Prostate gland (tissue), 2 donors: ENCODE data around the gene TMEM158. TPM values are rescaled to one million over a fixed set of nuclear protein-coding genes. Genes with fewer than 3 reads are reported as not detected.

ENCODE experiments used
- DNase-seq: peaks from one replicate; pipeline ENCODE4 v3.0.0-alpha.2; 2019; ENCODE audit warnings: low spot score
- H3K27ac ChIP-seq, 2 donors: fragments of 200-600 bp; sonication (generic); 2 replicates each; pipeline ENCODE4 v1.5.1; 2017 to 2019
- H3K27me3 ChIP-seq: fragments of 200-600 bp; sonication (generic); replicated peaks from 2 replicates; pipeline ENCODE4 v1.5.1; 2019; ENCODE audit not compliant: insufficient read depth
- H3K36me3 ChIP-seq, 2 donors: fragments of 200-600 bp; sonication (generic); 1 replicate in 1 of 2; 2 replicates in 1 of 2; pipeline versions ENCODE4 v1.5.1 to v1.8.1; 2017 to 2019
- H3K4me1 ChIP-seq: fragments of 200-600 bp; sonication (generic); replicated peaks from 2 replicates; pipeline ENCODE4 v1.5.1; 2019
- H3K4me3 ChIP-seq, 2 donors: fragments of 200-600 bp; sonication (generic); 2 replicates each; pipeline ENCODE4 v1.5.1; 2017 to 2019
- H3K9me3 ChIP-seq: fragments of 200-600 bp; sonication (generic); 2 replicates; pipeline ENCODE4 v1.5.1; 2017
- POLR2A ChIP-seq: fragments of 450-650 bp; IDR thresholded peaks from one replicate; pipeline ENCODE4 v1.6.1; 2016; ENCODE audit warnings: antibody characterized with exemption, mild to moderate bottlenecking
- POLR2AphosphoS5 ChIP-seq: sonication (generic); formaldehyde crosslinking; IDR thresholded peaks from one replicate; pipeline ENCODE4 v1.6.1; 2017; ENCODE audit warnings: antibody characterized with exemption
- WGBS: methylation state at CpG from one replicate; pipeline ENCODE4 v1.1.5; 2018; 5-methylcytosine and 5-hydroxymethylcytosine counted together
- intact Hi-C: fragments of 100-400 bp; cut with DNase I; formaldehyde crosslinking; loops from one replicate; pipeline ENCODE4 v1.14.2; 2022
- total RNA-seq, 2 donors: library from RNA; depleted of rRNA; stranded (reverse); fragments of >200 nt; gene quantifications; one replicate each; pipeline ENCODE4 v1.1.0, GENCODE V29; 2016
- TF ChIP-seq, protein P1 (sequence below), 4 experiments: fragments of 200-600 bp in 2 of 4; fragments of 450-650 bp in 2 of 4; sonication (generic) in 2 of 4; IDR thresholded peaks; 1 replicate in 3 of 4; 2 replicates in 1 of 4; pipeline ENCODE4 v1.5.1; 2016 to 2019; ENCODE audit warnings: antibody characterized with exemption in 4 of 4, mild to moderate bottlenecking in 2 of 4, moderate library complexity in 2 of 4

TMEM158 gene
- total RNA-seq, 2 donors from 2014 or later, result 3.6 to 20.8 TPM

DNA sequence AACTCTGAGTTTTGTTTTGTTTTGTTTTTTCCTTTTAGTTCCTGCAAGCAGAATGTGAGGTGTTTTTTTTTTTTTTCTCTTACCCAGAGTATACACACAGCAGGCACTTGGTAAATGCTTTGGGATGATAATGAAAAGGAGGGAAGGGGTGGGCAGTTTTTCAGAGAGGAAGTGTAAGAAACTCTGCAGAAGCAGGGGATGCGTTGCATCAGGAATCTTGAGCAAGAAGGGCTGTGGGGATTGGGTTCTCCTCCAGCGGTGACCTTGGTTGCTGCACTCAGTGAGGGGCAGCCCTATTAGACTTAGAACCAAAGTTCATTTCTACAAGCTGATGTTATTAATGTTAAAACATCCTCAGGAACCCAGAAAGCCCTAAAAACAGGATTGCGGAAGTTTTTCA lies 32.2 kb upstream of the TMEM158 start:
- H3K36me3 ChIP-seq, result no peaks in the 10 kb centered on the region

DNA sequence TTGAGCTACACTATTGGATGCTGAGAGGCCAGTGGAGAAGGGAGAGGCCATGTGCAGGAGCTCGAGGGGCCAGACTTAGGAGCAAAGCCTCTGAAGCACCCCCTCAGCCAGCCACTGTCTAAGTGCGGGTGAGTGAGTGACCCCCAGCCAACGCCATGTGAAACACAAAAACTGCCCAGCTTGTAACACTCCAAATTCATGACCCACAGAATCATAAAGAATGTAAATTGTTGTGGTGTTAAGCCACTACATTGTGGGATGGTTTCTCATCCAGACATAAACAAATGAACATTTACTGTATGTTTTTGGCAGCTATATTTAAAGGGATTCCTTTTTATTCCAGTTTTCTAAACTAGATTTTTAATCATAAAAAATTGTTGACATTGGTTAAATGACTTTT lies 27.2 kb upstream of the TMEM158 start:
- 93% methylated on average over 3 of the region's 3 CpGs for WGBS
- no peak for DNase-seq

More for the DNA sequence above, 32.2 kb upstream of the TMEM158 start:
- intact Hi-C loops, result no loop called here
- TF ChIP-seq, protein P1, sequence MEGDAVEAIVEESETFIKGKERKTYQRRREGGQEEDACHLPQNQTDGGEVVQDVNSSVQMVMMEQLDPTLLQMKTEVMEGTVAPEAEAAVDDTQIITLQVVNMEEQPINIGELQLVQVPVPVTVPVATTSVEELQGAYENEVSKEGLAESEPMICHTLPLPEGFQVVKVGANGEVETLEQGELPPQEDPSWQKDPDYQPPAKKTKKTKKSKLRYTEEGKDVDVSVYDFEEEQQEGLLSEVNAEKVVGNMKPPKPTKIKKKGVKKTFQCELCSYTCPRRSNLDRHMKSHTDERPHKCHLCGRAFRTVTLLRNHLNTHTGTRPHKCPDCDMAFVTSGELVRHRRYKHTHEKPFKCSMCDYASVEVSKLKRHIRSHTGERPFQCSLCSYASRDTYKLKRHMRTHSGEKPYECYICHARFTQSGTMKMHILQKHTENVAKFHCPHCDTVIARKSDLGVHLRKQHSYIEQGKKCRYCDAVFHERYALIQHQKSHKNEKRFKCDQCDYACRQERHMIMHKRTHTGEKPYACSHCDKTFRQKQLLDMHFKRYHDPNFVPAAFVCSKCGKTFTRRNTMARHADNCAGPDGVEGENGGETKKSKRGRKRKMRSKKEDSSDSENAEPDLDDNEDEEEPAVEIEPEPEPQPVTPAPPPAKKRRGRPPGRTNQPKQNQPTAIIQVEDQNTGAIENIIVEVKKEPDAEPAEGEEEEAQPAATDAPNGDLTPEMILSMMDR (IDR thresholded peaks at IDR 0.05), result no peak
- TF ChIP-seq POLR2A, result no peak
- no peak for TF ChIP-seq POLR2AphosphoS5
- WGBS, result 84% methylated on average over 3 of the region's 3 CpGs
- H3K4me3 ChIP-seq, result no peak overlapping the region
- no peaks in the 10 kb centered on the region for H3K27me3 ChIP-seq
- no peak overlapping the region for H3K27ac ChIP-seq
- DNase-seq, result no peak
- no peaks in the 10 kb centered on the region for H3K9me3 ChIP-seq
- H3K4me1 ChIP-seq, result no peaks in the 10 kb centered on the region

DNA sequence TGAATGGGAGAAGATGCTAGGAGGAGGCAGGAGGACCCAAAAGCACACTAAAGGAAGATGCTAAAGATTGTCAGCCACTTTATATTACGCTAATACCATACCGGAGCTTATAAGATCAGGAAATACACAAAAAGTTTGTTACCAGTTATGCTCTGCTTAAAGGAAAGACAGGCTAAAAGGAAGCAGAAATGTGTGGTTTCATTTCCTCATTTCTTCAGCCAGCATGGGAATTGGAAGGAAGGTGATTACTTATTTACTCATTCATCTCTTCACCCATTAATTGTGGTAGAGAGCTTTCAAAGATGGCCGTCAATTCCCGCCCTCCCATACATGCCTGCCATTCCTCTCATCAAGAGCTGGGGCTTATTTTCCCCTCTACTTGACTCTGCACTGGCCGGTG lies 26.7 kb upstream of the TMEM158 start:
- Histone ChIP-seq H3K4me3 (no peak overlapping the region), H3K9me3 (no peaks in the 10 kb centered on the region), H3K27ac (no peak overlapping the region), H3K36me3 (no peaks in the 10 kb centered on the region), H3K27me3 (no peaks in the 10 kb centered on the region), H3K4me1 (no peaks in the 10 kb centered on the region)
- DNase-seq, result no peak
- 89% methylated on average over 5 of the region's 5 CpGs for WGBS
- no peak for TF ChIP-seq POLR2AphosphoS5
- TF ChIP-seq POLR2A, result no peak
- TF ChIP-seq, protein P1 (IDR thresholded peaks at IDR 0.05), result no peak
- intact Hi-C loops, result no loop called here

More for the DNA sequence above, 27.2 kb upstream of the TMEM158 start:
- H3K4me1 ChIP-seq, result no peaks in the 10 kb centered on the region
- H3K27ac ChIP-seq, result no peak overlapping the region
- no peaks in the 10 kb centered on the region for H3K27me3 ChIP-seq
- intact Hi-C loops, result no loop called here
- no peak overlapping the region for H3K4me3 ChIP-seq
- no peaks in the 10 kb centered on the region for H3K9me3 ChIP-seq
- H3K36me3 ChIP-seq, result no peaks in the 10 kb centered on the region
- TF ChIP-seq POLR2AphosphoS5 (no peak), POLR2A (no peak)
- TF ChIP-seq, protein P1 (IDR thresholded peaks at IDR 0.05), result no peak

DNA sequence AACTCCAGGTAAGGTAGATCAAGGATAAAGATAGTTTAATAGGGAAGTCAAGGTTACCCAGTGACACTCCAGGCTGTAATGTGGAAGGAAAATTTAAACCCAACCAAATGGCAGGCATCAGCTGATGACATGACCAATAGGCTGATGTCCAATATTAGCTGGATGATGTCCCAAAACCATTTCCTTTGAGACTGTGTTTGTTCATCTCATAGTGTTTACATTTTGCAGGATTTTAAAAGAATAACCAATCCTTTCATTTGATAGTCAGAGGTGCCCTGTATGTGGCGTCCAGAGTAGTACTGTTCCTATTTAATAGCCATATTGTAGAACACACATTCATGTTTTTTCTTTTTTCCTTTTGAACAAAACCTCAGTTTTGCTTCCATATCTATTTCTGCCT lies 23.3 kb upstream of the TMEM158 start:
- WGBS, result 55% methylated on average over 1 of the region's 1 CpG

DNA sequence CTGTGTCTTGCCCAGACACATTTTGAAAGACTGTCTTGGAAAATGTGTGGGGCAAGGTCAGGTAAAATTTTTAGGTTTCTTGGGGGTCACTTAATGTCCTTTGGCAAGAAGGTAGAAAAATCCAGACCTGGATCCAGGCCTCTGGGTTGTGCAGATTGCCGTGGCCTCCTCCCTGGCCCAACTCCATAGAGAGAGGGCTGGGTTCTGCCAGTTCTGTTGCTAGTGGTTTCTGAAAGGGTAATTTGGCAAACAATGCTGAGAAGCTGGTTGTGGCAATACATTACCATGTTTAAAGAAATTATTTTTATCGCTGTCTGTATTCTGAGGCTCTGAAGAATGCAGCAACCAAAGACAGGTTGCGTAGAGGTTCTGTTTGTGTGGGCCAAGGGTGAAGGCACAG lies 20.2 kb upstream of the TMEM158 start:
- intact Hi-C loops, result no loop called here
- Histone ChIP-seq H3K27me3 (no peaks in the 10 kb centered on the region), H3K9me3 (no peaks in the 10 kb centered on the region), H3K36me3 (no peaks in the 10 kb centered on the region), H3K4me3 (no peak overlapping the region), H3K27ac (no peak overlapping the region), H3K4me1 (no peaks in the 10 kb centered on the region)
- no peak for DNase-seq
- TF ChIP-seq POLR2AphosphoS5 (no peak), POLR2A (no peak)
- TF ChIP-seq, protein P1 (IDR thresholded peaks at IDR 0.05), result no peak
- 54% methylated on average over 3 of the region's 3 CpGs for WGBS

More for the DNA sequence above, 23.3 kb upstream of the TMEM158 start:
- Histone ChIP-seq H3K4me3 (no peak overlapping the region), H3K27ac (no peak overlapping the region), H3K27me3 (no peaks in the 10 kb centered on the region), H3K9me3 (no peaks in the 10 kb centered on the region), H3K36me3 (no peaks in the 10 kb centered on the region), H3K4me1 (no peaks in the 10 kb centered on the region)
- intact Hi-C loops, result no loop called here
- DNase-seq, result no peak
- TF ChIP-seq POLR2A (no peak), POLR2AphosphoS5 (no peak)
